ENCODE data around the gene NOXA1.
"Not testable (repeated sequence)": the region's sequence is repeated elsewhere in the genome, so short reads cannot be mapped to it uniquely, and the experiment has no call there.

NOXA1 gene

GRCh38 chr9:137462986-137463930 lies 40.1 kb downstream of the NOXA1 start:
- in situ Hi-C loops (cut with HindIII; ENCODE audit: low sequenced_read_pairs), result no loop called here

- in situ Hi-C loops (cut with HindIII; ENCODE audit: low sequenced_read_pairs), result no loop called here
Measured at GRCh38 chr9:137463931-137464290, 40.7 kb downstream of the NOXA1 start.

GRCh38 chr9:137464291-137464999 lies 41.3 kb downstream of the NOXA1 start:
- in situ Hi-C loops (cut with HindIII; ENCODE audit: low sequenced_read_pairs), result no loop called here

- in situ Hi-C loops (cut with HindIII; ENCODE audit: low sequenced_read_pairs), result no loop called here
Measured at GRCh38 chr9:137465000-137465719, 42.0 kb downstream of the NOXA1 start.

- in situ Hi-C loops (cut with HindIII; ENCODE audit: low sequenced_read_pairs), result no loop called here
Measured at GRCh38 chr9:137465720-137466388, 42.7 kb downstream of the NOXA1 start.

GRCh38 chr9:137466389-137467085 lies 43.3 kb downstream of the NOXA1 start:
- in situ Hi-C loops (cut with HindIII; ENCODE audit: low sequenced_read_pairs), result not testable (repeated sequence)

- in situ Hi-C loops (cut with HindIII; ENCODE audit: low sequenced_read_pairs), result no loop called here
Measured at GRCh38 chr9:137467161-137467581, 44.0 kb downstream of the NOXA1 start.

GRCh38 chr9:137467896-137468295 lies 44.7 kb downstream of the NOXA1 start:
- in situ Hi-C loops (cut with HindIII; ENCODE audit: low sequenced_read_pairs), result no loop called here

GRCh38 chr9:137470785-137471184 lies 47.6 kb downstream of the NOXA1 start:
- in situ Hi-C loops (cut with HindIII; ENCODE audit: low sequenced_read_pairs), result no loop called here

GRCh38 chr9:137474271-137474670 lies 51.1 kb downstream of the NOXA1 start:
- in situ Hi-C loops (cut with HindIII; ENCODE audit: low sequenced_read_pairs), result no loop called here

- in situ Hi-C loops (cut with HindIII; ENCODE audit: low sequenced_read_pairs), result no loop called here
Measured at GRCh38 chr9:137475666-137476065, 52.5 kb downstream of the NOXA1 start.

GRCh38 chr9:137476856-137477255 lies 53.7 kb downstream of the NOXA1 start:
- in situ Hi-C loops (cut with HindIII; ENCODE audit: low sequenced_read_pairs), result no loop called here

GRCh38 chr9:137477778-137478612 lies 54.8 kb downstream of the NOXA1 start:
- in situ Hi-C loops (cut with HindIII; ENCODE audit: low sequenced_read_pairs), result no loop called here

- in situ Hi-C loops (cut with HindIII; ENCODE audit: low sequenced_read_pairs), result no loop called here
Measured at GRCh38 chr9:137478613-137478961, 55.4 kb downstream of the NOXA1 start.

GRCh38 chr9:137478962-137479861 lies 56.0 kb downstream of the NOXA1 start:
- in situ Hi-C loops (cut with HindIII; ENCODE audit: low sequenced_read_pairs), result no loop called here

GRCh38 chr9:137479892-137480685 lies 56.9 kb downstream of the NOXA1 start:
- in situ Hi-C loops (cut with HindIII; ENCODE audit: low sequenced_read_pairs), result no loop called here

Measured in endothelial cell of hepatic sinusoid (primary cell).